Measurements from ENCODE around the gene FER.

- TF ChIP-seq CTCF (IDR thresholded peaks at IDR 0.05) = no peak
- TF ChIP-seq POLR2A (IDR thresholded peaks at IDR 0.05) = no peak
Measured at GRCh38 chr5:109089191-109089590, 341.5 kb downstream of the FER start.
